ENCODE data around the gene F7.
"Not testable (repeated sequence)": the region's sequence is repeated elsewhere in the genome, so short reads cannot be mapped to it uniquely, and the experiment has no call there.

F7 gene

GRCh38 chr13:113102302-113102701 lies 3.3 kb upstream of the F7 start:
- DNase-seq (ENCODE audit: low read depth) = not testable (repeated sequence)

GRCh38 chr13:113102727-113103126 lies 2.9 kb upstream of the F7 start:
- no peak for DNase-seq (ENCODE audit: low read depth)

DNA sequence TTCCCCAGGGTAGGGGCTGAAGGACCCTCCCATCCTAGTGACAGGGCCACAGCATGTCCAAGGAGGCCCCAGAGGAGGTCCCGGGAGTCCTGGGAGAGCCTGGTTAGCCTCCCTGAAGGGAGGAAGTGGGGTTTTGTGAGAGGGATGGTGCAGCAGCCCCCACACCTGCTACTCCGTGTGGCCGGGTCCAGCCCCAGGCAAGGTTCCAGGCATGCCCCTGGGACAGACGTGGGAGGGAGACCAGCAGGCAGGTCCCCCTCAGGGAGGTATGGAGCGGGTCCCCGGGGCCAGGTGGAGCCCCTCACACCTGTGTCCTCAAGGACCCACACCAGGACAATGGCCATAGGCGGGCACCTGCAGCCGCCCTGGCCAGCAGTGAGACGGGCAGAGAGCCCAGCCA lies 1.9 kb upstream of the F7 start:
- DNase-seq (ENCODE audit: low read depth) = no peak

- no peak for DNase-seq (ENCODE audit: low read depth)
Measured at GRCh38 chr13:113105921-113106452, 396 bp downstream of the F7 start.

GRCh38 chr13:113106711-113107351 lies 1.2 kb downstream of the F7 start:
- no peak for DNase-seq (ENCODE audit: low read depth)

DNA sequence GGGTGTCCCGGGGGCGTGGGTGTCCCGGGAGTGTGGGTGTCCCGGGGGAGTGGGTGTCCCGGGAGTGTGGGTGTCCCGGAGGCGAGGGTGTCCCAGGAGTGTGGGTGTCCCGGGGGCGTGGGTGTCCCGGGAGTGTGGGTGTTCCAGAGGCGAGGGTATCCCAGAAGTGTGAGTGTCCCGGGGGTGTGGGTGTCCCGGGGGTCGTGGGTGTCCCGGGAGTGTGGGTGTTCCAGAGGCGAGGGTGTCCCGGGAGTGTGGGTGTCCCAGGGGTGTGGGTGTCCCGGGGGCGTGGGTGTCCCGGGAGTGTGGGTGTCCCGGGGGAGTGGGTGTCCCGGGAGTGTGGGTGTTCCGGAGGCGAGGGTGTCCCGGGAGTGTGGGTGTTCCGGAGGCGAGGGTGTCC lies 2.9 kb downstream of the F7 start:
- DNase-seq (ENCODE audit: low read depth) = not testable (repeated sequence)

- no peak for DNase-seq (ENCODE audit: low read depth)
Measured at GRCh38 chr13:113109151-113110047, 3.8 kb downstream of the F7 start.

GRCh38 chr13:113110048-113110851 lies 4.7 kb downstream of the F7 start:
- DNase-seq (ENCODE audit: low read depth) = no peak

DNA sequence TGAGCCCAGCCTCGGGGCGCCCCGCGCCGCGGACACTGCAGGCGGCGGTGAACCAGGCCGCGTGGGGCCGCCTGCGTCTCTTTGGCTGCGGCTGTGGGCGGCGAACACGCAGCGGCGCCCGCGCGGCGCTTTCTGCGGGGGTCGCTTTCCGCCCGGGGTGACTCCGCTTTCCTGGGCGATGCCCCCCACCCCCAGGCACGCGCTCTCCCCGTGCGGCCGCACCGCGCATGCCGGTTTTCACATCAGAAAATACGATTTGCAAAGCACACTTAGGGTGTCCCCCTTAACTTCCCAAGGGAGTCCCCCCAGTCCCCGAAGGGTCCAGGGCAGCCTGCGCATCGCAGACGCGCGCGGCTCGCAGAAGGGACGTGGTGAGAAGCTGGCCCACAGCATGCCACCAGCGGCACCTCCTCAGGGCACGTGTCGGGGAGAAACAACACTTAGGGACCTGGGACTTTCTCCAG lies 5.3 kb downstream of the F7 start:
- DNase-seq (ENCODE audit: low read depth) = no peak

DNA sequence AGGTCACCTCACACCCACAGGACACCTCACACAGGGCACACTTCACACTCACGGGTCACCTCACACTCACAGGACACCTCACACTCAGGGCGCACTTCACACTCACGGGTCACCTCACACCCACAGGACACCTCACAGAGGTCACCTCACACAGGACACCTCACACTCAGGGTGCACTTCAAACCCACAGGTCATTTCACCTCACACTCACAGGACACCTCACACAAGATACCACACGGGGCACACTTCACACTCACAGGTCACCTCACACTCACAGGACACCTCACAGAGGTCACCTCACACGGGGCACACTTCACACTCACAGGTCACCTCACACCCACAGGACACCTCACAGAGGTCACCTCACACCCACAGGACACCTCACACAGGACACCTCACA lies 6.2 kb downstream of the F7 start:
- DNase-seq (ENCODE audit: low read depth) = not testable (repeated sequence)

- not testable (repeated sequence) for DNase-seq (ENCODE audit: low read depth)
Measured at GRCh38 chr13:113112475-113112874, 6.9 kb downstream of the F7 start.

- no peak for DNase-seq (ENCODE audit: low read depth)
Measured at GRCh38 chr13:113112893-113113845, 7.6 kb downstream of the F7 start.

GRCh38 chr13:113113846-113114271 lies 8.3 kb downstream of the F7 start:
- DNase-seq (ENCODE audit: low read depth) = no peak

DNA sequence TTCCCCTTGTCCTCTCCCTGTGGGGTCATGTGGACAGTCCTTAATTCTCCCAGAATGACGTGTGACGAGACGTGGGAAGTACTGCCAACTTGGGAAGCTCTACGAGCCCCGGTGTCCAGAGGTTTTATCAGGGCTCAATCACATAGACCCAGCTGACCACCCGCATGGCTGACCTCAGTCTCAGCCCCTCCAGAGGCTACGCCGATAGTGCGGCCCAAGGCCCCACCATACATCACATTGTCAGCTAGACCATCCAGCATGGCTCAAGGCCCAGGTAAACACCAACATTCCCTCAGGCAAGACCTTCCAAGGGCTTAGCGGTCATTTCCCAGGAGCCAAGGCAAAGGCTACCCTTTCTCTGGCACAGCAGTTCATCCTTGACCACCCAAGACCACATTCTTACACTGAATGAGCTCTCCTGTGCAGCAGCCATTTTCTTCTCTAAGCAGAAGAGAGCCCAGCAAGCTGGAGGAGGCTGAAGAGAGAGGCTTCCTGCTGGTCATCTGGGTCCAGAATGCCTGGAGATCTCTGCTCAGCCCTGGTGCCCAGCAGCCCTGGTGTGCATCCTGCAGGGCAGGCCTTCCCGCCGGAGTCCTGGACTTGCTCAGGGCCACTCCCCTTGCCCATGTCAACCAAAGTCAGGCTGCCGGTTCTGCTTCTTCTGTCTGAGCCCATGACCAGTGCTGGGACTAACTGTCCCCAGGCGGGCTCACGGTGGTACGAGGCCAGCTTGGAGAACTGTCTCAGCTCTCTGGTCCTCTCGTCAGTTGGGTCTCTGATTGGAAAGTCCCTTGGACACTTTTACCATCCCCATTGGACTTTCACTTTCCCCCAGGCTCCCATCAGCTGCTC lies 9.1 kb downstream of the F7 start:
- DNase-seq (ENCODE audit: low read depth) = no peak

DNA sequence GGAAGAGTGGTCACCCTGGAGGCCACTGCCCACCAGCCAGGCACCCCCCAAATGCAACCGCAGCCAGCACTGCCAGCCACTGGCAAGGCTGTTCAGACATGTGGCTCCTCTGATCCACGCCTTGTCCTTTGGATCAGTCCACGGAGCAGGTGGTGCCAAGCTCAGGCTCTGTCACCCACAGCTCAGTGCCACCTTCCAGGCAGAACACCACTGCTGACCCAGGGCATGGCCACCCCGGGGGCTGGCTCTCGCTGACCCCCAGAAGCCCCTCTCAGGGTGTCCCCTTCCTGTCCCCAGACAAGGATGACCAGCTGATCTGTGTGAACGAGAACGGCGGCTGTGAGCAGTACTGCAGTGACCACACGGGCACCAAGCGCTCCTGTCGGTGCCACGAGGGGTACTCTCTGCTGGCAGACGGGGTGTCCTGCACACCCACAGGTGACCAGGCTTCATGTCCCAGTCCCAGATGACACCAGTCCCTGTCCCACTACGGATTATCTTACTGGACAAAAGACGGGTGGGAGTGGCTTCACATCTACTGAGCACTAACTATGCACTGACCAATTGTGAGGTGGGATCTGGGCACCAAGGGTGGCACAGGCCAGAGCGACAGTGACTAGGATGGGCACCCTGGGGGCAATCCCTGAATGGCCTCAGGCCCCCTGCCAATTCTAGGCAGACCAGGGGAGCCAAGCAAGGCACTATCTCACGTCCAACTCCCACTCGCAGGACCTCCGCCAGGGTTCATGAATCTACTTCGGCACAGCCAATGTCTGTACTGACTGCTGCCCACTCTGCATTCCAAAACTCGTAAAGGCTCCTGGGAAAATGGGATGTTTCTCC lies 10.0 kb downstream of the F7 start:
- no peak for DNase-seq (ENCODE audit: low read depth)

DNA sequence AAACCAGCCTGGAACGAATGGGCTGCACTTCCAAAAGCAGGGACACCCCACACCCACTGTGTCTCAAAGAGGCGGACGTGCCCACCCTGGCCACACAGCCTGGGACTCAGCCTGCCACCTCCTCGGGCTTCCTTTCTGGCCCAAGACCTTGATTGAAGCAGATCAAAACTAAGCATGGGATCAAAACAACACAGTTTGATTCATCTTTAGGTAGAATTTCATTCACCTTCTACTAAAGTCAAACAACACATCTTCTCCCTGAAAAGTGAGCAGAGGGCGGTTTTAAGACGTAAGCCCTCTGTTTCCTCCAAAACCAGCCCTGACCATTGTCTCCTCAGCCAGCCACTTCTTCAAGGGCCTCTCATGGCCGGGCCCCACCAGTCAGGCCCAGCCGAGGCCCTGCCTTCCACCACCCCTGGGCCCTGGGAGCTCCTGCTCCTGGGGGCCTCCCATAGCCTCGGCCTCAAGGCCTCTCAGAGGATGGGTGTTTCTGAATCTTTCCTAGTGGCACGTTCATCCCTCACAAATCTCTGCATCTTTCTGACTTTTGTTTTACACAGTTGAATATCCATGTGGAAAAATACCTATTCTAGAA lies 10.7 kb downstream of the F7 start:
- no peak for DNase-seq (ENCODE audit: low read depth)

DNA sequence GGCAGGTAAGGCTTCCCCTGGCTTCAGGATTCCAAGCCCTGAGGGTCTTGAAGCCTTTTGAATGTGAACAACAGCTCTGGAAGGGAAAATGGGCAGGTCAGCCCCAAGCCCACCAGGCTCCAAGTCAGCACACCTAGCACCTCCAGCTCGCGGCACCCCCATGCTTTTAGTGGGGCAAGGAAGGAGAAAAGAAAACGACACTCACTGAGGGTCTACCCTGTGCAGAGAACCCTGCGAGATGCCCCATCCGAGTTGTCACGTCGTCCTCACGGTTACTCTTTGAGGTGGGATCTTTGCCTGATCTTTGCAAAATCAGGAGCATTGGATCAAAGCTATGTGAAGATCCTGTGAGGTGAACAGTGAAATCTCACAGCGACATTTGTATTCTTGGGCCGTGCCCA lies 11.3 kb downstream of the F7 start:
- DNase-seq (ENCODE audit: low read depth) = no peak

- no peak for DNase-seq (ENCODE audit: low read depth)
Measured at GRCh38 chr13:113117335-113117872, 11.8 kb downstream of the F7 start.

GRCh38 chr13:113117911-113118260 lies 12.3 kb downstream of the F7 start:
- DNase-seq (ENCODE audit: low read depth) = no peak
